GM21367 (cell line): Measurements from ENCODE around the gene MEIS2.

ENCODE experiments used
- ATAC-seq: cut with Tn5 transposase; IDR thresholded peaks from one replicate; pipeline ENCODE4 v1.9.1; 2021; ENCODE audit not compliant: unreplicated experiment

The MEIS2 gene

GRCh38 chr15:37112971-37113670, 12.8 kb upstream of the MEIS2 start:
- no peak for ATAC-seq

DNA sequence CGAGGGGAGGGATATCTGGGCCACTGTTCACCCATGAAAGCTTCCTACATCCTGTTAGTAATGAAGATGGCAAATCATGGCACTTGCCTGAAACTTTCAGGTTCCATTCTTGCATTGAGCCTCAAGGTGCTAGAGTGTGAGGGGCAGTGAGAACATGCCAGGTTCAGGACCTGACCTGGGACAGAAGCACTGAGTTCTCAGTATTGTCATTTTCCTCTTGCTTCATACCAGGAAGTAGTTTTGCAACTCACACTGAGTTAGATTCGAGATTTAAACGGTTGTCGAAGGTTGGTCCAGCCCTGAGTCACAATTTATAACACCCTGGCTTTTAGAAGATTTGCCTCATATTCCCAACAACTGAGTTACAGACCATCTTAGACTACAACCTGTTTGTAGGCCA, 11.8 kb upstream of the MEIS2 start:
- no peak for ATAC-seq

DNA sequence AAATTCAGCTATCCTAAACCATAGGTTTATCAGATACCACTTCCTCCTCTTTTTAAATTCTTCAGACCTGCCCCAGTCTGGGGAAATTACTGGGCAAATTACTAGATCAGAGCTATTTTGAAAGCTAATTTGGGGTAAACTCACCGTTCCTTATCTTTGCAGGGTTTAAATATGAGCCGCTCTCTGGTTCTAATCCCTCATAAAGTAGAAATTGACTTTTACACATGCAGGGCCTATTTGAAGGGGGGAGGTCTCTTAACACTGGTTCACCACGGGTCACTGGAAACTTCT, 11.0 kb upstream of the MEIS2 start:
- ATAC-seq = no peak

GRCh38 chr15:37109872-37110572, 9.7 kb upstream of the MEIS2 start:
- ATAC-seq = no peak

- no peak for ATAC-seq
Measured at GRCh38 chr15:37109168-37109871, 9.0 kb upstream of the MEIS2 start.

DNA sequence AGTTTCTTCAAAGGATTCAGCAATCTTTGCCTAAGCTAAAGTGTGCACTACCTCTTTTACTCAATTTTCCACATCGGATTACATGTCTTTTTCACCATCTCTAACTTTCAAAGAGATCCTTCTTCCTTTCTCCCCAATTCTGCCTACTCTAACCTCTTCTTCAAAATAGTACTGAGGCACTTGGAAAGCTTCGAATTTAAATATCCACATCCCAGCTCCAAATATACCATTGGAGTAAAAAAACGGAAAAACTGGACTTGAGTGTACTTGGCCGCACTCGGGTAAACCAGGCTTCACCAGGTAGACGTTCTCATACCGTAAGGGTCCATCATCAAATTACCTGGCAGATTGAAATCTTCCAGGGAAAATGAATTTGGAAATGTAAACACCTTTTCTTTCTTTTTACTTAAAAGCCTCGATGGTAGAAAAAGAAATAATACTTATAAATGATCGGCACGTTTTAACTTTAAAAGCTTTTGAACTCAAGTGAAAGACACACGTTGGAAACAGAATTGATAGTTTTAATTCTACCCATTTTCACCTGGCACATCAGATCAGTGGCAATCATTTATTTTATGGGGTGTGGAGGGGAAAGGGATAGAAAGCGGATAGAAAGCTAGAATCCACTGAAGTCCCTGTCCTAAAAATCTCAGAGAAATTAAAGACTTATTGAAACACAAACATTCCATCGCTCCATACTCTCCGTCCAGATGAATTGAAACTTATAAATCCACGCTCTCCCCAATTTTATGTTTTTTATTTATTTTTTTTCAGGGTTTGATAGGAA, 8.2 kb upstream of the MEIS2 start:
- no peak for ATAC-seq

GRCh38 chr15:37107744-37108380, 7.5 kb upstream of the MEIS2 start:
- no peak for ATAC-seq

DNA sequence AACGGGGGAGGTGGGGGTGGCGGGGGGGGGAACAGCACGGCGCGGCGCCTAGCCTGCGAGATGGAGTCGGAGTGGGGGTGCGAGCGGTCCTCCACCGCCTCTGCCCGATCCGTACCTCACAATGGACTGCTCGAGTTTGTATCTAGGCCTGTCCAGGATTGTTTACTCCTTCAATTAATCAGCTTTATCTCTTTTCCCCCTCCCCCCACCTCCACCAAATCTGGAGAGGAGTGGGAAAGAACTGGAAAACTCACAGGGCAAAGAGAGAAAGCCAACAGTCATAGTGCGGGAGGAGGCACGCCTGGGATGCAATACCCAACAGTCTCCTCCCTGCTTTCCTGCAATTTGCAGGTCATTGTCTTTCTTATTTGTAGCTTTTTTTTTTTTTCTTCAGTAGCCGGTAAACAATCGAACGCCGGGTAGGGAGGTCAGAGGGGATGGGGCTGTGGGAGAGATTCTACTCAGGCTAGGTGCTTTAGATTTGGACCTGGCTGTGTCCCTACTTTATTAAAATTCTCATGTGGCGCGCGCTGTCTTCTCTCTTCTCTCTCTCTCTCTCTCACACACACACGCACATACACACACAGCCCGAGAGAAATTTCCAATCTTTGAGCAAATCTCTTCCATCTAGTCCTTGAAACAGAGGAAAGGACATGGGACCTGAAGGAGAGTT, 6.9 kb upstream of the MEIS2 start:
- no peak for ATAC-seq

DNA sequence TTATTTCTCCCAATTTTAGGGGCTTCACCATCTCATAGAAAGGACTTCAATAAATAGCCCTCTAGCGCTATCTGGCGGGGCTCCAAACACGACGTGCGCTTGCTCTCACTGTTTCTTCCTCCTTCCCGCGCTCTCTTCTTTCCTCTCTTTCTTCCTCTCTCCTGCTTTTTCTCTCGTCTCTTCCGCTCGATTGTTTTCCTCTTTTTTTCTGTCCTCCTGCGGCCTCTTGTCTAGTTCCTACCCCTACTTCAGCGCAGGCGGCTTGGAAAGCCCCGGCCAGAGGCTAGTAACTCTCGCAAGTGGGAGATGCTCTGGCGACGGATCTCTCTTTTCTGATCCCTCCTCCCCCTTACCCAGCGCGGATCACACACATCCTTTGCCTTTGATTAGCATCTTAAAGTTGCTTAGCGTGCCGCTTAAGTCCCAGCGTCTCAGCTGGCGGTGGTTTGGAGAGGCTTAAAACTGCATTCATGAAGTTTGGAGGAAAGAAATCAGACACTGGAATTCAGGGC, 6.2 kb upstream of the MEIS2 start:
- ATAC-seq = no peak

DNA sequence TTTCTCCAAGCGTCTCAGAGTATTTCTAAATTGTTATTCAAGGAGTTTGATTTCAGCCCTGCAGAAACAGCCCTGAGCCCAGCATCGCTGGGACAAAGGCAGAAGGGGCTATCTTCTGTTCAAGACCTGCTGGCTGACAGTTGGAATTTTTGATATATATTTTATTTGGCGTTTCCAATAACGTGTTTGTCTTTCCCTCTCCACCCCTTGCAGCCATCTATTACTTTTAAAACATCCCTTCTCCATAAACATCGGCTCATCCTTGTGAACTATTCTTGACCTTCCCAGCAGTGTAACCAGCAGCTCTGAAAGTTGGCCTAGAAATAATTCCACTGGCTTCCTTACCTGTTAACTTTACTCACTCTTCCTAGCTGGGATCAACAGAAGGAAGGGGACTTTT, 5.5 kb upstream of the MEIS2 start:
- ATAC-seq = no peak

DNA sequence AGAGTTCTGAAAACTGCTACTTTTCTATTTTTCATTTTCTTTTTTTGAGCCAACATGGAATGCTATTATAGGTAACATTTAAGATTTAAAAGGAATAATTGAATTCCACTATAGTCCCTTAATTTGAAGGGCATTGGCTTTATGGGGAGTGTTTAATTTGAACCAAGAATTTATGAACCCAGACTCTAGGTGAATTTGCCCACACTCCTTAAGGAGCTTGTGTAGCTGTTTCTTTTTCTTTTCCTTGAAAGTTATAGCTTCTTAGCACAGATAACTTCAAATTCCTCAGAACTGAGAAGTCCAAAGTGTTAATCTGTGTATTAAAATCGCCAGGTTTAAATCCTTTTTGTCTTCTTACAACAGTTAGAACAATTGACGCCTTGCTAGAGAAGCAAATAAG, 4.7 kb upstream of the MEIS2 start:
- ATAC-seq = no peak

DNA sequence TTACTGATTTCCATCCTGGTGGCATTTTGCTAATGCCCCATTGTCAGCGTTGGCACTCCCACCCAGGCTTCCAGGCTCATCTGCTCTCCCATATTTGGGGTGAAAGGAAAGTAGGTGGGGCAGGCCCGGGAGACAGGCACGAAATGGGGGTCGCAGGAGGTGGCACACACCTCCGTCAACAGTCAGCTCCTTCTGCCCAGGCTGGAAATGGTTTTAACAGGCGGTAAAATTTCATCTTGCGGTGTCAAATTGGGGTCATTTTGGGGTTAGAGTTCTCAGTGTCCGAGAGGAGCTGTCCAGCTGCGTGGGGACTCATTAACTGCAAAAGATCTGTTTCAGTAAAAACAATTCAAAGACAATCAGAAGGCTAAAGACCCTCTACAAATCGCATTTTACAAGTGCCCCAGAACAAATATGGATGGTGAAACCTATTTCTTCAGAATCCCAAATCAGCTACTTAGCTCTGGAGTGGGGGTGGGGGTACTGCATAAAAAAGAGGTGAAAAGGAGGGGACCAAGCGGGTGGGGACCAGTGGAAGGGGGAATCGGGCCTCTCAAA, 4.2 kb upstream of the MEIS2 start:
- no peak for ATAC-seq

DNA sequence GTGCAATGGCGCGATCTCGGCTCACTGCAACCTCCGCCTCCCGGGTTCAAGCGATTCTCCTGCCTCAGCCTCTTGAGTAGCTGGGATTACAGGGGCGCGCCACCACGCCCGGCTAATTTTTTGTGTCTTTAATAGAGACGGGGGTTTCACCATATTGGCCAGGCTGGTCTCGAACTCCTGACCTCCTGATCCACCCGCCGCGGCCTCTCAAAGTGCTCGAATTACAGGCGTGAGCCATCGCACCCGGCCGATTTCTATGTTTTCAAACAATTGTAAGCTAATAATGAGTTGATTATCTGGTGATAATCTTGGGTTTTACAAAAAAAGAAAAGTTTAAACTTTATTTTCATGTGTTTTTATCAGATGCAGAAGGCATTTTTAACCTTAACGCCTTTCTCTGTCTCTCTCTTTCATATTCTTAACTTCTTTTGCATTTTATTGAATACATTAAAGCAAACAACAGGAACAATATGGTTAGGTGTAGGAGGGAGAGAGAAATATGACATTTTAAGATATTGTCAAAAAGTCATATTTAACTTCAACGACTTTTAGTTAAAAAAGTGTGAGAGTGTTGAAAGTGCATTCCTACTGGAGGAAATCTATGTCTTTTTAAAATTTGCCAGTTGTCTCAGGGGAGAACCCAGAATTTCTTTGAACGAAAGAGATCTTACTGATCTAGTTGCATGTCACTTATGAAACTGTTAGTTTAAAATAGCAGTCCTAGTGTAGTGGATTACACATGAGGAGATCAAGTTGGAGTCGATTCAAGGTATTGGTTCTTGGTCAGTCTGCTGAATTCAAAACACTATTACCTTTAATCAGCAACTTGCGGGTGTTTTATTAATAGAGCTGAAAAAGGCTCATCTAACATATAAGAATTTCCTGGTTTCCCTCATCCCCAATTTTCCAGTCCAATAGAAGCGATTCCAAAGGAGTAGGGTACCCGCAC, 3.4 kb upstream of the MEIS2 start:
- no peak for ATAC-seq

GRCh38 chr15:37103163-37103435, 2.8 kb upstream of the MEIS2 start:
- ATAC-seq = no peak

DNA sequence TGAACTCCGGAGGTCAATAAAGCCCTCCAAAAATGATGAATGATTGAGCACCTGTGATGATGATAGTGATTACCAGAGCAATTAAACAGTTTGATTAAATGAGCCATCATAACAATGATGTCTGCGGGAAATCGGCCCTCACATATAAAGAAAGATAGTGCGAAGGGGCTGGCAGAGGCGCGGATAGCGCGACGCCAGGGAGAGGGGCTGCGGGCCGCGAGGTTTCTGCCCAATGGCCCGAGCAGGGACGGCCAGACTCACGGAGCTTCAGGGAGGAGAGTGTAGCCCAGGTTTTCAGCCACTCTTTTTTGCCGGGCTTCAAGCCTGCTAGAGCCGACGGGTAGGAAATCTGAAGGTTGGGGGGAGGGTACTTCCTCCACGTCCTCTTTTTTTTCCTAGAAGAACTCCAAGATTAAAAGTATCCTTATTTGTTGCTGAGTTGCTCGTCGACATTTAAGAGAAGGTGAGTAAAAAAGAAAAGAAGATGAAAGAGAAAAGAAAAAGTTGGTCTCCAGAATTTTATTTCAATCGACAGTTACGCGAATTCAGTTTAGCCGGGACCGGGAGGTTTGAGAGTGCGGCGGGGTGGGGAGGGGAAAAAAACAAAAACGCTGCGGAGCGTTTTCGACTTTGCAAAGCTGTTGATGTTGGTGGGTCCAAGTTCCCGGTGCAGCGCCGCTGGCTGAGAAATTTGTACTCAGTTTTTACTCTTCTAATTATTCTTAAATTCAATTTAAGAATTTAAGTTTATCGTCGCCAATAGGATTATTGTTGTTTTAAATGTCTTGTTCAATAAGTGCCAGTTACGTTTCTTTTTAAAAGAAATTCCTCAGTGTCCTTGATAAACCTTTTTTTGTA, 2.2 kb upstream of the MEIS2 start:
- no peak for ATAC-seq

- no peak for ATAC-seq
Measured at GRCh38 chr15:37101980-37102304, 1.6 kb upstream of the MEIS2 start.

DNA sequence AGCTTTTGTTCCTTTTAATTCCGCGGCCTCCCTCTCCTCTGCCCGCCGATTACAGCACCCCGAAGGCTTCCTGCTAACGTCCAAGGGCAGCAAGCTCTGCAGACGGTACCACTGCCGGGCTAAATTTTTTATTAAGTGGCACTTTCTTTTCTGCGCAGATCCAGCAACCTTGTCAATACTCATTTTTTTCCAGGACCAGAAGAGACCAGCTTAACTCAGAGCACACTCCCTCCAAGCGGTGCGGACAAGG, 542 bp upstream of the MEIS2 start:
- no peak for ATAC-seq

DNA sequence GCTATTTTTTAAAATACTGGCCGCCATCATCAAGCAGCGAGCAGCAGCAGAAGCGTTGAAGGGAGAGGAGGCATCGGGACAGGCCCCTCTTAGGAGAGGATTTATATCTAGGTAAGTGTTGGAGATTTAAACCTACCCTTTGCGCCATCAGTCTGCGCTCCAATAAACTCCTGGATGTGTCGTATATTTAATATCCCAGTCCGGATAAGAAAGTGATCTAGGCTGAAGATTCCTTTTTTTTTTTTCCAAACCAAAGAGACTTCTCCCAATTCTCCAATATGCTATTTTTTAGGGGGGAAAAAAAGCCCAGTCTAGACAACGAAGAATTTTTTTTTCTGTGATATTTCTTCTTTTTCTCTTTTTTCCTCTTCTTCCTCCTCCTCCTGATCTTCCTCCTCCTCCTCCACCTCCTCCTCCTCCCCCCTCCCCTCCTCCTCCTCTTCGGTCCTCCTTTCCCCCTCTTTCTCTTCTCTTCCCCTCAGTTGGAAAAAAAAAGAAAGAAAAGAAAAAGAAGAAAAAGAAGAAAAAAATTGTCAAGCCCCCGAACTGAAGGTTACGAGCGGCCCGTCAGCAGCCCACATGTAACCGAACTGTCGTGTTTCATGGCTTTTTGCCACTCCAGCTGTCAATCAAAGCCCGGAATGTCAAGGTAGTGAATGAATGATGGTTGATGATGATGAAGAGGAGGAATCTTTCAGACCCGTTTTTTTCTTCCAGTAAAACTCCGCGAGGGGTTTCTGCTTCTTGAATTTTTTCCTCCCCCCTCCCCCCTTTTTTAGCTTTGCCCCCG, 835 bp downstream of the MEIS2 start:
- ATAC-seq = no peak
